Lung microvascular endothelial cell (primary cell): ENCODE measurements around the gene IGSF21. TPM values are rescaled to one million over a fixed set of nuclear protein-coding genes. Genes with fewer than 3 reads are reported as not detected.

Experiments
- DNase-seq, 2 donors: peaks; one replicate each; pipeline versions ENCODE4 v3.0.0 to v3.0.0-alpha.2; 2010; ENCODE audit warnings: low read depth in 2 of 2
- total RNA-seq: library from RNA; depleted of rRNA; stranded (reverse); fragments of >200 nt; gene quantifications from 2 replicates; pipeline ENCODE4 v1.2.1, GENCODE V29; 2014

The IGSF21 gene
- total RNA-seq = not detected in 2 replicates

GRCh38 chr1:18107369-18108298 lies at the start of gene IGSF21:
Gene IGSF21, plus strand, starts transcription at chr1:18107798. Its CDS starts 331 bp downstream, at chr1:18108129.
- DNase-seq = no peak

GRCh38 chr1:18058206-18058921 lies 49.2 kb upstream of the IGSF21 start:
- no peak for DNase-seq

- no peak for DNase-seq
Measured at GRCh38 chr1:18058981-18059605, 48.5 kb upstream of the IGSF21 start.

- no peak for DNase-seq
Measured at GRCh38 chr1:18060366-18060765, 47.2 kb upstream of the IGSF21 start.

- DNase-seq = no peak
Measured at GRCh38 chr1:18062185-18062584, 45.4 kb upstream of the IGSF21 start.

- no peak for DNase-seq
Measured at GRCh38 chr1:18064534-18064933, 43.1 kb upstream of the IGSF21 start.

GRCh38 chr1:18066576-18066975 lies 41.0 kb upstream of the IGSF21 start:
- no peak for DNase-seq

GRCh38 chr1:18069903-18070302 lies 37.7 kb upstream of the IGSF21 start:
- no peak for DNase-seq

GRCh38 chr1:18072066-18072465 lies 35.5 kb upstream of the IGSF21 start:
- DNase-seq = no peak

- DNase-seq = no peak
Measured at GRCh38 chr1:18073066-18073642, 34.4 kb upstream of the IGSF21 start.

GRCh38 chr1:18077657-18078215 lies 29.9 kb upstream of the IGSF21 start:
- no peak for DNase-seq

GRCh38 chr1:18079941-18080735 lies 27.5 kb upstream of the IGSF21 start:
- DNase-seq = no peak

GRCh38 chr1:18085387-18086074 lies 22.1 kb upstream of the IGSF21 start:
- DNase-seq = no peak

GRCh38 chr1:18088077-18088594 lies 19.5 kb upstream of the IGSF21 start:
- DNase-seq = no peak

- no peak for DNase-seq
Measured at GRCh38 chr1:18089488-18089887, 18.1 kb upstream of the IGSF21 start.

GRCh38 chr1:18090636-18091035 lies 17.0 kb upstream of the IGSF21 start:
- DNase-seq = no peak

GRCh38 chr1:18091660-18092446 lies 15.7 kb upstream of the IGSF21 start:
- peak; percentile 9 to 22 for DNase-seq

- no peak for DNase-seq
Measured at GRCh38 chr1:18093193-18093592, 14.4 kb upstream of the IGSF21 start.

GRCh38 chr1:18093646-18094045 lies 14.0 kb upstream of the IGSF21 start:
- DNase-seq = no peak
